ENCODE results near the gene MARCO. TPM values are rescaled to one million over a fixed set of nuclear protein-coding genes. Genes with fewer than 3 reads are reported as not detected.

Gene MARCO
- total and polyA plus RNA-seq, 10 donors: 3.0 to 155 (median 24.3) TPM

- H3K27me3 ChIP-seq (replicated peaks in 1 of 7): peaks cover 0 to 34% (median 3%) of the 10 kb centered on the region in 7 donors
- WGBS, 5 donors: 70 to 73% (median 70%) methylated on average over 13 of the region's 13 CpGs
These were observed 73.9 kb downstream of the MARCO start for GRCh38 chr2:119015845-119016244.

GRCh38 chr2:119019521-119019920 lies 77.5 kb downstream of the MARCO start:
- Histone ChIP-seq H3K27ac (no peak overlapping the region), H3K36me3 (no peaks in the 10 kb centered on the region), H3K9me3 (no peaks in the 10 kb centered on the region), H3K4me3 (no peak overlapping the region), H3K27me3 (replicated peaks in 1 of 7) (peaks cover 0 to 16% (median 0%) of the 10 kb centered on the region in 7 donors), H3K4me1 (no peaks in the 10 kb centered on the region)
- intact Hi-C loops (cut with DNase I; ENCODE audit: low total_unique reads): no loop called here
- no peak for TF ChIP-seq CTCF (IDR thresholded peaks at IDR 0.05 in 8 of 11, conservative IDR thresholded peaks at IDR 0.05 in 3 of 11)
- no peak for TF ChIP-seq POLR2AphosphoS5 (IDR thresholded peaks at IDR 0.05)
- no peak for DNase-seq

More at GRCh38 chr2:119015845-119016244, 73.9 kb downstream of the MARCO start:
- no peaks in the 10 kb centered on the region for H3K36me3 ChIP-seq
- TF ChIP-seq CTCF (IDR thresholded peaks at IDR 0.05 in 8 of 11, conservative IDR thresholded peaks at IDR 0.05 in 3 of 11) (no peak), POLR2AphosphoS5 (IDR thresholded peaks at IDR 0.05) (no peak), POLR2A (IDR thresholded peaks at IDR 0.05) (no peak)
- intact Hi-C loops (cut with DNase I; ENCODE audit: low total_unique reads): no loop called here
- H3K9me3 ChIP-seq: no peaks in the 10 kb centered on the region
- H3K27ac ChIP-seq: no peak overlapping the region
- no peak for DNase-seq
- no peak overlapping the region for H3K4me3 ChIP-seq
- peaks cover 0 to 9% (median 3%) of the 10 kb centered on the region in 6 donors for H3K4me1 ChIP-seq

- Histone ChIP-seq H3K27ac (no peak overlapping the region), H3K4me3 (no peak overlapping the region), H3K27me3 (replicated peaks in 1 of 7) (peaks cover 0 to 8% (median 0%) of the 10 kb centered on the region in 7 donors), H3K9me3 (no peaks in the 10 kb centered on the region), H3K36me3 (no peaks in the 10 kb centered on the region), H3K4me1 (no peaks in the 10 kb centered on the region)
- TF ChIP-seq POLR2AphosphoS5 (IDR thresholded peaks at IDR 0.05): no peak
- no peak for TF ChIP-seq POLR2A (IDR thresholded peaks at IDR 0.05)
- no peak for TF ChIP-seq CTCF (IDR thresholded peaks at IDR 0.05 in 8 of 11, conservative IDR thresholded peaks at IDR 0.05 in 3 of 11)
- no peak for DNase-seq
- WGBS, 5 donors: 81 to 95% (median 84%) methylated on average over 3 to 4 of the region's 4 CpGs
- intact Hi-C loops (cut with DNase I; ENCODE audit: low total_unique reads): no loop called here
These were observed 80.7 kb downstream of the MARCO start for GRCh38 chr2:119022678-119023077.

GRCh38 chr2:119023534-119023933 lies 81.5 kb downstream of the MARCO start:
- Histone ChIP-seq H3K36me3 (no peaks in the 10 kb centered on the region), H3K27ac (no peak overlapping the region), H3K4me3 (no peak overlapping the region), H3K4me1 (no peaks in the 10 kb centered on the region), H3K27me3 (replicated peaks in 1 of 7) (peaks cover 0 to 9% (median 0%) of the 10 kb centered on the region in 7 donors), H3K9me3 (no peaks in the 10 kb centered on the region)
- 52 to 80% (median 72%) methylated on average over 2 of the region's 2 CpGs for WGBS, 5 donors
- intact Hi-C loops (cut with DNase I; ENCODE audit: low total_unique reads): no loop called here
- TF ChIP-seq POLR2AphosphoS5 (IDR thresholded peaks at IDR 0.05): no peak
- no peak for DNase-seq

- H3K9me3 ChIP-seq: no peaks in the 10 kb centered on the region
- H3K36me3 ChIP-seq: no peaks in the 10 kb centered on the region
- no peak overlapping the region for H3K4me3 ChIP-seq
- TF ChIP-seq CTCF (IDR thresholded peaks at IDR 0.05 in 8 of 11, conservative IDR thresholded peaks at IDR 0.05 in 3 of 11) (no peak), POLR2AphosphoS5 (IDR thresholded peaks at IDR 0.05) (no peak), POLR2A (IDR thresholded peaks at IDR 0.05) (no peak)
- H3K4me1 ChIP-seq: no peaks in the 10 kb centered on the region
- intact Hi-C loops (cut with DNase I; ENCODE audit: low total_unique reads): no loop called here
- WGBS, 5 donors: 72 to 86% (median 83%) methylated on average over 7 to 9 of the region's 9 CpGs
- DNase-seq: no peak
- H3K27ac ChIP-seq: no peak overlapping the region
- peaks cover 0 to 12% (median 0%) of the 10 kb centered on the region in 7 donors for H3K27me3 ChIP-seq (replicated peaks in 1 of 7)
These were observed 82.2 kb downstream of the MARCO start for GRCh38 chr2:119024152-119024551.

Data from spleen (tissue), 11 donors.